GM19463 (cell line): Measurements from ENCODE around the gene NCOA5.
"Not testable (repeated sequence)": the region's sequence is repeated elsewhere in the genome, so short reads cannot be mapped to it uniquely, and the experiment has no call there.

Experiments
- ATAC-seq: cut with Tn5 transposase; IDR thresholded peaks from one replicate; pipeline ENCODE4 v1.9.1; 2021; ENCODE audit warnings: mild to moderate bottlenecking, moderate library complexity; ENCODE audit not compliant: unreplicated experiment

NCOA5 gene

DNA sequence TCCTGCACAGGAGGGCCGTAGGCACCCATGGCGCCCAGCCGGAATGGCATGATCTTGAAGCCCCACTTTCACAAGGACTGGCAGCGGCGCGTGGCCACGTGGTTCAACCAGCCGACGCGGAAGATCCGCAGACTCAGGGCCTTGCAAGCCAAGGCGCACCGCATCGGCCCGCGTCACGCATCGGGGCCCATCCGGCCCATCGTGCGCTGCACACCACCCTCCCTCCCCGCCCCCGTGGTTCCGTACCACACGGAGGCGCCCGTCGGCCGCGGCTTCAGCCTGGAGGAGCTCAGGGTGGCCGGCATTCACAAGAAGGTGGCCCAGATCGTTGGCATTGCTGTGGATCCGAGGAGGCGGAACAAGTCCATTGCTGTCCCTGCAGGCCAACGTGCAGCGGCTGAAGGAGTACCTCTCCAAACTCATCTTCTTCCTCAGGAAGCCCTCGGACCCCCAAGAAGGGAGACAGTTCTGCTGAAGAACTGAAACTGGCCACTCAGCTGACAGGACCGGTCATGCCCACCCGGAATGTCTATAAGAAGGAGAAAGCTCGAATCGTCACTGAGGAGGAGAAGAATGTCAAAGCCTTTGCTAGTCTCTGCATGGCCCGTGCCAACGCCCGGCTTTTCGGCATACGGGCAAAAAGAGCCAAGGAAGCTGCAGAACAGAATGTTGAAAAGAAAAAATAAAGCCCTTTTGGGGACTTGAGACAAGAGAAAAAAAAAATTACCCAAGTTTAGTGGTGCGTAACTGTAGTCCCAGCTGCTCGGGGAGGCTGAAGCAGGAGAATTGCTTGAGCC, 9.9 kb upstream of the NCOA5 start:
- ATAC-seq, result no peak

DNA sequence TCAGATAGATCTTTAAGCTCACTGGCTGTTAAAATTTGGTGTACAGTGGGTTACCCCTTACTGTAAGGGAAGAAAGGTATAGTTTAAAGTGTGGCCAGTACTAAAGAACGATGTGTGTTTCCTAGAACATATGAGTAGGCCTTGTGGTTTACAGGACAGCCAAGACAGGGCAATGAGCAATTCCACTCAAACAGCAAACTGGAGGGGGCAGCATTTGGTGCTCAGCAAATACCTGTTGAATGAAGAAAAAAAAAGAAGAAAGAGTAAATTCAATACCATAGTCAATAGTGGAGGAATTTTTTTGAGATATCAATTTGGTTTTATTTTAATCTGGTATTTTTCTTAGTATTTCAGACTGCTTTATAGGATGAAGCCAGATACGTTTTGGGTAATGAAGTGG, 3.8 kb upstream of the NCOA5 start:
- ATAC-seq, result no peak

DNA sequence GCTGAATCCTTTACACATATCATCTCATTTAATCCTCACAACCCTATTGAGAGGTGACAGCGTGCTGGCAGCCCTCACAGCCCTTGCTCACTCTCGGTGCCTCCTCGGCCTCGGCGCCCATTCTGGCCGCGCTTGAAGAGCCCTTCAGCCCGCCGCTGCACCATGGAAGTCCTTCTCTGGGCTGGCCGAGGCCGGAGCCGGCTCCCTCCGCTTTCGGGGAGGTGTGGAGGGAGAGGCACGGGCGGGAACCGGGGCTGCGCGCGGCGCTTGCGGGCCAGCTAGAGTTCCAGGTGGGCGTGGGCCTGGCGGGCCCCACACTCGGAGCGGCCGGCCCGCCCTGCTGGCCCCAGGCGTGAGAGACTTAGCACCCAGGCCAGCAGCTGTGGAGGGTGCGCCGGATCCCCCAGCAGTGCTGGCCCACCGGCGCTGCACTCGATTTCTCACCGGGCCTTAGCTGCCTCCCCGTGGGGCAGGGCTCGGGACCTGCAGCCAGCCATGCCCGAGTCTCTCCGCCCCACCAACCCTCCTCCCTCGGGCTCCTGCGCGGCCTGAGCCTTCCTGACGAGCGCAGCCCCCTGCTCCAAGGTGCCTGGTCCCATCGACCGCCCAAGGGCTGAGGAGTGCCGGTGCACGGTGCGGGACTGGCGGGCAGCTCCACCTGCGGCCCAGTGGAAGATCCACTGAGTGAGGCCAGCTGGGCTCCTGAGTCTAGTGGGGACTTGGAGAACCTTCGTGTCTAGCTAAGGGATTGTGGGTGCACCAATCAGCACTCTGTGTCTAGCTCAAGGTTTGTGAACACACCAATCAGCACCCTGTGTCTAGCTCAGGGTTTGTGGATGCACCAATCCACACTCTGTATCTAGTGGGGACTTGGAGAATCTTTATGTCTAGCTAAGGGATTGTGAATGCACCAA, 2.1 kb upstream of the NCOA5 start:
- ATAC-seq, result not testable (repeated sequence)

GRCh38 chr20:46089167-46089416, 670 bp downstream of the NCOA5 start:
- peak; percentile 26 for ATAC-seq

DNA sequence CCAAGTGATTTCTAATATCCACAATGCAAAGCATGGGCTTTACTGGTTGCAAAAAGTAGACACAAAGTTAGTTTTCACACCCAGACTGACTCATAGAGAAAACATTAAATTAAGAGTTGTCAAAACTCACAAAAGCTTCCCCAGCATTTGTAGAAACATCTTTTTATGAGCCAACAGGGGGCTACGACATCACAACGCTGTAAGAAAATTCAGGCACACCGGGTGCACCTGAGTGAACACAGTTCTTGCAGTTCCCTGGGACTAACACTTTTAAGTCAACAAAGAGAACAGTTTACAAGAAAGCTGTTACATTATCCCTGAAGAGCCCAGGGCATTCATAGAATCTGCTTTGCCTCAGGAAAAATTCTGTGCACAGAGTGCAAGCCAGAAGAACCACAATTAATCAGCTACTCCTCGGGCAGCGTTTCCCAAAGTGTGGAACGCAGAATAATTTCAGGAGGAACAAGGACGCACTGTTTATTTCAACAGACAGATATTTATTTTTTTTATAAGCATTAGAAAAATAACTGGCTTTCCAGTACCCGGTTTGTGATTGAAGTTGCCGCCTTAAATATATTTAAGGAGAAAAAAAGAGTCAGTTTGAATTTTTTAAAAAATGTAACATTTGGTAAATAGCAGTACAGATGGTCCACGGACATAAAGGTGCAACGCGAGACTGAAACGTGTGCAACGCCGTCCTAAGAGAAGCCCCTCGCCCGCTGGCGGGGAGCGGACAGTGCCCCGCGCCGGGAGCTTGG, 1.2 kb downstream of the NCOA5 start:
- no peak for ATAC-seq

DNA sequence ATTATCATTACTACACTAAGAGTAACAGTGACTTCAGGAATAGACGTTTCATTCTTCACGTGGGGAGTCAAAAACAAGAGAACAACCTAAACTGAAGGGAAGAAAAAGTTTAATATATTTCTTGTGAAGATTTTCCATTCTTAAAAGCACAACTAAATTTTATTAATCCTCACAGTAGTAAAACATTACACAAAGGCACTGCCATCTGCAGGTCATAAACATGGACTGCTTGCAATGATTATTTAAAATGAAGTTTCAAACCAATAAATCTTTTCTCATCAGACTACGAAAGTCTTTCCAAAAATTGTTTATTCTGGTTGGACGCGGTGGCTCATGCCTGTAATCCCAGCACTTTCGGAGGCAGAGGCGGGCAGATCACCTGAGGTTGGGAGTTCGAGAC, 2.6 kb downstream of the NCOA5 start:
- ATAC-seq, result no peak

DNA sequence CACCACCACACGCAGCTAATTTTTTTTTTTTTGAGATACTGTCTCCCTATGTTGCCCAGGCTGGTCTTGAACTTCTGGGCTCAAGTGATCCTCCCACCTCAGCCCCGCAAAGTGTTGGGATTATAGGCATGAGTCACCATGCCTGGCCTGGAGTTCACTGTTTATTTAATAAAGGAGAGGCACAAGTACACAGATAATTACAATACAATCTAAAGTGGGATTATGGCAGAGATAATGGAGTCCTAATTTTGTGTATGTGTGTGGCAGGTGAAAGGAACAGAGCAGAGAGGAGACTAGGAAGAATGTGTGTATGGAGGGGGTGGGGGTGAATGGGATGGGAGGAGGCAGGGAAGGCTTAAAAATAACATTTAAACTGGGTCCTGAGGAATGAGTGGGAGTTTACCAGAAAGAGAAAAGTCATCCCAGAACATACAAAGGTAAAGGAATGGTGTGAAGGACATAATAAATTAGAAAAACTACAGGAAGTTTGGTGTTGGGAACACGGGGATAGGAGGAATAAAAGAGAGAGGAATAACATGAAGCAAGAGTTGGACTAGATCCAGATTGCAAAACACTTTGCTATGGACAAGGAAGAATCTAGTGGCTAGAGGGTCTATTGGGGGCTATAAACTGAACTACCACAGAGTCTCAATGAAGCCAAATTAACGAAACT, 4.4 kb downstream of the NCOA5 start:
- no peak for ATAC-seq

- ATAC-seq, result no peak
Measured at GRCh38 chr20:46084805-46085178, 5.0 kb downstream of the NCOA5 start.

- no peak for ATAC-seq
Measured at GRCh38 chr20:46083531-46084061, 6.2 kb downstream of the NCOA5 start.

- ATAC-seq, result no peak
Measured at GRCh38 chr20:46083101-46083500, 6.7 kb downstream of the NCOA5 start.

DNA sequence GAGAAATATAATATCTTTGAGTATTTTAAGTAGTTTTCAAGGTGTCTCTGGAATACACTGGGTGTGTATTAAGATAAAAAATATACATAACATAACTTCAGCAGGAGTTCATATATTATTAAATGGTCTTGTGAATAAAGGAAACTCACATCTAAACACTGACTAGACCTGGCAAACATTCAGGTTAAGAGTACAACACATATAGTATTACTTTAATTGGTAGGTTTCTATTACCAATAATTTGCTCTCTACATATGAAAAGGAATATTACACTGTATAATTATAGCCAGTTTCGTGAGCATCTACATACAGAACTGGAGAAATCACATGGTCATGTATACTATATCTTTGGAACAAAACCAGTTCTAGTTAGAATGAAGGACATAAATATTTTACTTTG, 8.7 kb downstream of the NCOA5 start:
- ATAC-seq, result no peak

GRCh38 chr20:46078954-46079353, 10.8 kb downstream of the NCOA5 start:
- ATAC-seq, result no peak

DNA sequence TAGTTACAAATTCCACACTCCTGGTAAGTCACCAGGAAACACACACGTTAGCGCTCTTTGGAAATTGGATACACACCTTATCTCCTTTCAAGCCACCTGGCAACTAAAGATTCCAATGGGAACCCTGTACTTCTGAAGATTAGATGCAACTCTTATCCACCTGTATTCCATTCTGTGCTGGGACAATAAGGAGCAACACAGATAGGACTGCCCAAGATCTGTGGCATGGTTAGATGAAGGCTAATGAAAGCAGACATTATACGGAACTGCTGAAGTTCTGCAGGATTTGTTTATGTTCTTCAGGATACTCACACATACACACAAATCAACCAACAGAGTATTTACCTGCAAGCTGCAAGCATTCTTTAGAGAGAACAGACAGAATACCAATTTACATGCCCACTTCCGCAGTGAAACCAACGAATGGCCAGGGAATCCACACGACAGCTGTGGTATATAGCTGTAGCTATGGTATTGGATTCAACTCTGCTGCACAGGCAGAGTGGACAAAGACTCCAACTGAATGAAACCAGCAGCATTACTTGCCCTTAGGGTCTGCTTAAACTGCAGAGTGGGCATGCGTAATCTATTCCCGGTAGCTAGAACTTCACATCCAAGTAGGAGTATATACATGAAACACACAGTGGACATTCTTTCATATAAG, 12.0 kb downstream of the NCOA5 start:
- ATAC-seq, result no peak

DNA sequence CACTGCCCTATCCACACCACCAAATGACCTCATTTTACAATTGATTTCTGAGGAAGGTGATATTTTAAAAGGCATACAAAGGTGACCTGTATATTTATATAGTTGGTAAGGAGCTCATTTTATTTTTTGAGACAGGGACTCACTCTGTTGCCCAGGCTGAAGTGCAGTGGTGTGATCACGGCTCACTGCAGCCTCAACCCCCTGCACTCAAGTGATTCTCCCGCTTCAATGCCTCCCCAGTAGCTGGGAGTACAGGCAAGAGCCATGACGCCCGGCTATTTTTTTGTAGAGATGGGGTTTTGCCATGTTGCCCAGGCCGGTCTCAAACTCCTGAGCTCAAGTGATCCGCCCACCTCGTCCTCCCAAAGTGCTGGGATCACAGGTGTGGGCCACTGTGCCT, 13.0 kb downstream of the NCOA5 start:
- ATAC-seq, result no peak

- ATAC-seq, result no peak
Measured at GRCh38 chr20:46074006-46074405, 15.8 kb downstream of the NCOA5 start.

GRCh38 chr20:46073443-46073842, 16.3 kb downstream of the NCOA5 start:
- no peak for ATAC-seq

GRCh38 chr20:46073024-46073423, 16.7 kb downstream of the NCOA5 start:
- ATAC-seq, result no peak

- no peak for ATAC-seq
Measured at GRCh38 chr20:46071573-46071972, 18.2 kb downstream of the NCOA5 start.

DNA sequence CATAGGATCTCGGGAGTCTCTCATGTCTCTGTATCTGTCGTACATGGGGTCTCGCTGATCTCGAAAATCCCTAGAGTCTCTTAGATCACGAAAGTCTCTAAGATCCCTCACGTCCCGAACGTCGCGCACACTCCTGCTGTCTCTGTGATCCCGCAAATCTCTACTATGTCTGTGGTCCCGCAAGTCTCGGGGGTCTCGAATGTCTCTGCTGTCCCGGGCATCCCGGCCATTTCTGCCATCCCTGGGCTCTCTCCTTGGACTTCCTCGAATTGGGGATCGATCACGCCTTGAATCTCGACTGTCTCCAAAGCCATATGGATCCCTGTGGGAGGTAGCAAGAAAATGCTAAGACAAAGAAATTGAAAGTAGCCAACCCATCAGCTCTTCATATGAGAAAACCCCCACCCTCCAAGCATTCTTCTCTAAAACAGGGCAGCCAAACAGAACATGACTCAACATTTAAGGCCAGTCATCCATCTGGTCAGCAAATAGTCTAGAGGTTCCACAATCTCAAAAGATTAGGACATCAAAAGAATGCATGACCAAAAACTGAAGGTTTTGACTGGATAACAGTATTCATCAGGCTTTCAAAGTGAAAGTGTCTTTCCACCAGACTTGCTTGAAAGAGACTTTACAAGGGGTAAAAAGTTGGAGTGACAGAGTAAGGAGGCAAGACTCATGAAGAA, 19.4 kb downstream of the NCOA5 start:
- ATAC-seq, result no peak

GRCh38 chr20:46065691-46066090, 24.1 kb downstream of the NCOA5 start:
- ATAC-seq, result no peak
